AG04450 (cell line): ENCODE results near the gene FAM162A. TPM values are rescaled to one million over a fixed set of nuclear protein-coding genes. Genes with fewer than 3 reads are reported as not detected.

Source experiments
- CTCF ChIA-PET: fragments of 300-600, 350-600 bp; formaldehyde crosslinking; extraction: SDS; loops from one replicate; lab custom pipeline; 2022; ENCODE audit warnings: antibody characterized with exemption, inconsistent platforms; lab: Charles Lee
- POLR2A ChIA-PET: fragments of 350-600 bp; formaldehyde crosslinking; extraction: SDS; loops from one replicate; lab custom pipeline; 2021; ENCODE audit warnings: antibody characterized with exemption, inconsistent platforms; lab: Yijun Ruan, JAX
- DNase-seq: peaks from one replicate; pipeline ENCODE4 v3.0.0-alpha.2; 2011; ENCODE audit warnings: low read depth, low spot score
- H3K27ac ChIP-seq: one replicate; pipeline ENCODE4 v1.5.1; 2012; ENCODE audit warnings: low read depth, low read length, control low read depth
- H3K27me3 ChIP-seq: one replicate; pipeline ENCODE4 v1.6.0; 2012; ENCODE audit warnings: low read length; ENCODE audit not compliant: control insufficient read depth, insufficient read depth
- H3K4me3 ChIP-seq: 2 replicates; pipeline ENCODE4 v1.5.1; 2011; ENCODE audit warnings: mild to moderate bottlenecking, low read depth, low read length, control low read depth
- H3K9me3 ChIP-seq: 2 replicates; pipeline ENCODE4 v1.5.1; 2012; ENCODE audit warnings: low read length; ENCODE audit not compliant: control insufficient read depth, insufficient read depth
- CTCF ChIP-seq: IDR thresholded peaks from 2 replicates; pipeline ENCODE4 v1.5.1; 2011; ENCODE audit warnings: low read depth, low read length, control low read depth, inconsistent platforms
- polyA plus RNA-seq: library from polyadenylated mRNA; depleted of rRNA; stranded (reverse); fragments of >200 nt; gene quantifications from 2 replicates; pipeline ENCODE4 v1.2.3, GENCODE V29; 2011

Gene FAM162A
- polyA plus RNA-seq, 1 experiment = 61.6 TPM

GRCh38 chr3:122396511-122396910 lies 12.5 kb downstream of the FAM162A start:
- Histone ChIP-seq H3K4me3 (no peak overlapping the region), H3K9me3 (no peaks in the 10 kb centered on the region), H3K27ac (no peak overlapping the region), H3K27me3 (no peaks in the 10 kb centered on the region)
- no peak for DNase-seq
- ChIA-PET CTCF (no interaction called here), POLR2A (no interaction called here)
- TF ChIP-seq CTCF = no peak

- Histone ChIP-seq H3K4me3 (no peak overlapping the region), H3K27ac (no peak overlapping the region), H3K27me3 (no peaks in the 10 kb centered on the region), H3K9me3 (no peaks in the 10 kb centered on the region)
- POLR2A ChIA-PET = no interaction called here
- DNase-seq = no peak
- CTCF ChIA-PET = no interaction called here
- TF ChIP-seq CTCF = no peak
Measured at GRCh38 chr3:122397201-122397600, 13.2 kb downstream of the FAM162A start.

DNA sequence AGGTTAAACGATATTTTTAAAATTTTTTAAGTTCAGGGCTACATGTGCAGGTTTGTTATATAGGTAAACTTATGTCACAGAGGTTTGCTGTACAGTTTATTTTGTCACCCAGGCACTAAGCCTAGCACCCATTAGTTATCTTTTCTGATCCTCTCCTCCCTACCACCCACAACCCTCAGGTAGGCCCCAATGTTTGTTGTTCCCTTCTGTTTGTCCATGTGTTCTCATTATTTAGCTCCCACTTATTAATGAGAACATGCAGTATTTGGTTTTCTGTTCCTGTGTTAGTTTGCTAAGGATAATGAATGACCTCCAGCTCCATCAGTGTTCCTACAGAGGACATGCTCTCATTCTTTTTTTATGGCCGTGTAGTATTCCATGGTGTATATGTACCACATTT lies 14.9 kb downstream of the FAM162A start:
- Histone ChIP-seq H3K27ac (no peak overlapping the region), H3K4me3 (no peak overlapping the region), H3K9me3 (no peaks in the 10 kb centered on the region), H3K27me3 (no peaks in the 10 kb centered on the region)
- no peak for TF ChIP-seq CTCF
- CTCF ChIA-PET = interaction anchor here (1.6 kb wide), 1 partner anchor 15 kb away, joined by 6 read pairs; the partner anchor contains the start of gene FAM162A
- DNase-seq = no peak
- POLR2A ChIA-PET = no interaction called here

DNA sequence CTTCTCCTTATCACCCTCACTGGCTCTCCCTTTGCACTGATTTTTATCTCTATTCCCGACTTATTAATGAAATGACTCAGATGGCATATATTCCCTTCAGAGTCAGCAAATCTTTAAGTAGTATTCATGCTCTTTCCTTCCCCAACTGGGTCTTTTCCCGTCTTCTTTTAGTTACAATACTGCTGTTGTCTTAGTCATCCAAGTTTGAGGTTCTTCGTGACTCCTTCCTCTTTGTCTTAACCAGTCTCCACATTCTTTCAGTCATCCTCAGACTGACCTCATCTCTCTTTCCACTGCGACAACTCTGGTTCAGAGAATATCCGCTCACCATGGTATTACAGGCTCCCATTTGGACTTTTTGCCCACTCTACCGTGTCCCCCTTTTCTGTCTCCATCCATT lies 19.5 kb downstream of the FAM162A start:
- no peaks in the 10 kb centered on the region for H3K27me3 ChIP-seq
- H3K4me3 ChIP-seq = no peak overlapping the region
- no peak overlapping the region for H3K27ac ChIP-seq
- CTCF ChIA-PET = interaction anchor here (0.6 to 2.0 kb wide), 3 partner anchors 10 to 18 kb away, joined by 3 to 5 read pairs (median 5); no protein-coding TSS in a partner anchor
- TF ChIP-seq CTCF = no peak
- no peak for DNase-seq
- POLR2A ChIA-PET = no interaction called here
- H3K9me3 ChIP-seq = no peaks in the 10 kb centered on the region

- POLR2A ChIA-PET = no interaction called here
Measured at GRCh38 chr3:122405015-122405414, 21.0 kb downstream of the FAM162A start.

More at GRCh38 chr3:122405015-122405414, 21.0 kb downstream of the FAM162A start:
- DNase-seq = no peak
- H3K27me3 ChIP-seq = no peaks in the 10 kb centered on the region
- no peak overlapping the region for H3K27ac ChIP-seq
- no peaks in the 10 kb centered on the region for H3K9me3 ChIP-seq
- CTCF ChIA-PET = interaction anchor here (2.0 kb wide), 1 partner anchor 11 kb away, joined by 5 read pairs; no protein-coding TSS in a partner anchor
- no peak overlapping the region for H3K4me3 ChIP-seq
- TF ChIP-seq CTCF = no peak
